HG03432 (cell line): ENCODE data around the gene MTMR2.
"Not testable (repeated sequence)": the region's sequence is repeated elsewhere in the genome, so short reads cannot be mapped to it uniquely, and the experiment has no call there.

Source experiments
- ATAC-seq: cut with Tn5 transposase; IDR thresholded peaks from one replicate; pipeline ENCODE4 v1.9.1; 2021; ENCODE audit warnings: mild to moderate bottlenecking, moderate library complexity; ENCODE audit not compliant: unreplicated experiment

Gene MTMR2

GRCh38 chr11:95829580-95830259, 94.2 kb downstream of the MTMR2 start:
- no peak for ATAC-seq

- no peak for ATAC-seq
Observed at GRCh38 chr11:95827696-95828095, 96.2 kb downstream of the MTMR2 start.

DNA sequence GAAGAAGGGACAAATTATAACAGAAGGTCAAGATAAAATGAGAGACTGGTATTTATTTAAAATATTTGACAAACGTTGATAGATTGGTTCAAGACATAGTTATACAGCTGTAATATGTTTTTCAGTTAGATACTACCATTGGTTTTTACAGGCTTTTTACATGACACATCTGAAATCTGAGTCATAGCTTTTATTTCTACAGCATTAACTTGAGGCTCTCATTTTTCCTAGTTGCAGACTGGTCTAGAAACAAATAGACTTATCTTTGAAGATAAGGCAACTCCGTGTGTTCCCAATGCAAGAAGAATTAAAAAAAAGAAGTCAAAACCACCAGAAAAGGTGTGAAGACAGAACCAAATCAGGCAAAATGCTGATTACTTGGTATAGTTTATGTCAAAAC, 102.3 kb downstream of the MTMR2 start:
- ATAC-seq = no peak

DNA sequence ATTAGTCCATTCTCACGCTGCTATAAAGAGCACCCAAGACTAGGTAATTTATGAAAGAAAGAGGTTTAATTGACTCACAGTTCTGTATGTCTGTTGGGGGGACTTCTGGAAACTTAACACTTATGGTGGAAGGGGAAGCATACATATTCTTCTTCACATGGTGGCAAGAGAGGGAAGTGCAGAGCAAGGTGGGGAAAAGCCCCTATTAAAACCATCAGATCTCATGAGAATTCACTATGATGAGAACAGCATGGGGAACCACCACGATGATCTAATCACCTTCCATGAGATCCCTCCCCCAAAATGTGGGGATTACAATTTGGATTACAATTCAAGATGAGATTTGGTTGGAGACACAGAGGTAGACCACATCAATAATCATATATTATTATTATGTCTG, 107.9 kb downstream of the MTMR2 start:
- ATAC-seq = peak; percentile 70

DNA sequence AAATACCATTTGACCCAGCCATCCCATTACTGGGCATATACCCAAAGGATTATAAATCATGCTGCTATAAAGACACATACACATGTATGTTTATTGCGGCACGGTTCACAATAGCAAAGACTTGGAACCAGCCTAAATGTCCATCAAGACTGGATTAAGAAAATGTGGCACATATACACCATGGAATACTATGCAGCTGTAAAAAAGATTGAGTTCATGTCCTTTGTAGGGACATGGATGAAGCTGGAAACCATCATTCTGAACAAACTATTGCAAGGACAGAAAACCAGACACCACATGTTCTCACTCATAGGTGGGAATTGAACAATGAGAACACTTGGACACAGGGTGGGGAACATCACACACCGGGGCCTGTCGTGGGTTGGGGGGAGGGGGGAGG, 112.9 kb downstream of the MTMR2 start:
- not testable (repeated sequence) for ATAC-seq

- not testable (repeated sequence) for ATAC-seq
Observed at GRCh38 chr11:95806464-95806863, 117.4 kb downstream of the MTMR2 start.

- ATAC-seq = no peak
Observed at GRCh38 chr11:95805869-95806268, 118.0 kb downstream of the MTMR2 start.

- ATAC-seq = no peak
Observed at GRCh38 chr11:95803973-95804372, 119.9 kb downstream of the MTMR2 start.

DNA sequence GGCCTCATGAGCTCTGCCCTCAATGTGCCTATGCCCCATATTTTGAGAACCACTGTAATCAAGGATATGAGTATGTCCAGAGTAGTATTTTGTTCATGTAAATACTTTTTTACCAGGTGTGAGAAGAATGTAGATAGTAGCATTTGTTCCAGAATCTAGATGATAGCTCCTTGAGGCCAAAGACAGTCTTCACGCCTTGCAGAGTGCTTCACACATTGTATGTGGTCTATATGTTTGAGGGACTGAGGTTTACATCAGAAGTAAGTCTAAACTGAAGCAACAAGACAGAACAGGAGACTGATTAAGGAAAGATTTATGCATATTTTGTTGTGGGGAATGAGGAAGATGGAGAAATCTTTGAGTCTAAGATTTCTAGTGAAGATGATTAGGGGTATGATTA, 121.1 kb downstream of the MTMR2 start:
- no peak for ATAC-seq

DNA sequence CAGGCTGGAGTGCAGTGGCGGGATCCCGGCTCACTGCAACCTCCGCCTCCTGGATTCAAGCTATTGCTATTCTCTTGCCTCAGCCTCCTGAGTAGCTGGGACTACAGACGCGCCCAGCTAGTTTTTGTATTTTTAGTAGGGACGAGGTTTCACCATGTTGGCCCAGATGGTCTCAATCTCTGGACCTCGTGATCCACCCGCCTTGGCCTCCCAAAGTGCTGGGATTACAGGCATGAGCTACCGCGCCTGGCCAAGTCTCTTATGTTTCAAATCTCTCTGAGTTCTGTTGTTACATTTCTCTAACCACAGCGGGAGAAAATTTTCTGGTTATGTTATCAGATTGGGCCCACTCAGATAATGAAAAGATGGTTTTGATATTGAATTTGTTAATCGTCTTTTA, 123.5 kb downstream of the MTMR2 start:
- ATAC-seq = no peak

DNA sequence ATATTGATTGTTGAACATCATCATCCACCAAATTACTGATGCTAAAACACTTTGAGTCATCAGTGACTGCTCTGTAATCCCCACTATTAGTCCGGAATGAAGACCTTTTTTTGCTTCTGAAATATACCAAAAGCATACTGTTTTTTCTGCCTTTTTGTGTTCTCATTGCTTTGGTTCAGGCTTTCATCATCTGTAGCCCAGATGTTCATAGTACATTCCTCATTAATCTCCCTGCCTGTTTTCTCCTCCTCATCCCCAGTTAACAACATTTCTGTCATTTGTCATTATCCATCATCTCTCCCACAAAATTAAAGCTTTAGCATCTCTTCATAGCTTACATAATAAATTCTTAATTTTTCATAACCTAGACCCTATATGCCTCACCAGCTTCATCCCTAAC, 124.4 kb downstream of the MTMR2 start:
- ATAC-seq = no peak

- ATAC-seq = no peak
Observed at GRCh38 chr11:95796501-95796900, 127.4 kb downstream of the MTMR2 start.

DNA sequence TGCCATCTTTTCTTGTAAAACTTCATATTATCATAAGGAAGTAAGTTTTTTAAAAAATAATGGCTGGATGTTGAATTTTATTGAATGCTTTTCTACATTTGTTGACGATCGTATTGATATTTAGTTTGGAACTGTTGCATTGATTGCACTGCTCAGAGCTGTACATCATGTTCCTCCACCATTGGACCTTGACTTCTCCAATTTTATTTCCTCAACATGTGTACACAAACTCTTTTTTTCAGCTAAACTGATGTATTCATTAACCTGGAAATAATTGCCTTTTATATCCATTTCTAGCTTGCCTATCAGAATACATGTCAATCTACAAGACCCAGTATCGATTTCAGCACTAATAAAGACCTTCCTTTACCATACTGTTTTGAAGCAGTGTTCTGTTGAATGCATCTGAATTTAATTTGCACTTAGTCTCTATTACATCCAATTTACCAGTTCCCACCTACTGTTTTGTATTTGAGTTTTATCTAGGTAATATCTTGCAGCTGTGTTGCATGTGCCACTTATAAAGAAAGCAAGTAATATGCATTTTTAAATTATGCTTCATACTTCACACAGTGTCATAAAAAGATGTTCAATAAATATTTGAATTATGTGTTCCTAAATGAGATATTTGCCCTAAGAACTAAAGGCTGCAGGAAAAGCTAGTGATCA, 128.1 kb downstream of the MTMR2 start:
- ATAC-seq = no peak

- no peak for ATAC-seq
Observed at GRCh38 chr11:95794086-95794485, 129.8 kb downstream of the MTMR2 start.

- no peak for ATAC-seq
Observed at GRCh38 chr11:95793116-95793515, 130.8 kb downstream of the MTMR2 start.

GRCh38 chr11:95792700-95793099, 131.2 kb downstream of the MTMR2 start:
- no peak for ATAC-seq

DNA sequence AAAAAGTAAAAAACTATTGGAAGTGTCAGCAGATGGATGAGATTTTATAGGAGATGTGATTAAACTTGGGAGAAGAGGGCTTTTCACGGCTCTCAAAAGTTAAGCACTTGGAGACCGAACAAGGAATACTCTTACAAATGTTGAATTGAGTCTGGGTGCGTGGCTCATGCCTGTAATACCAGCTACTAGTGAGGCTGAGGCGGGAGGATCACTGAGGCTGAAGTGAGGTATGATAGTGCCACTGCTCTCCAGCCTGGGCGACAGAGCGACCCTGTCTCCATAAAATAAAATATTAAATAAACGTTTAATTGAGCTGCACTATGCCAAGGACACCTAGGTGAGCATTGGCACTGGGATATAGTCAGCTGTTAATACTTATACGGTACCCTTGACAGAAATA, 131.7 kb downstream of the MTMR2 start:
- ATAC-seq = no peak

- ATAC-seq = no peak
Observed at GRCh38 chr11:95791709-95792033, 132.2 kb downstream of the MTMR2 start.

DNA sequence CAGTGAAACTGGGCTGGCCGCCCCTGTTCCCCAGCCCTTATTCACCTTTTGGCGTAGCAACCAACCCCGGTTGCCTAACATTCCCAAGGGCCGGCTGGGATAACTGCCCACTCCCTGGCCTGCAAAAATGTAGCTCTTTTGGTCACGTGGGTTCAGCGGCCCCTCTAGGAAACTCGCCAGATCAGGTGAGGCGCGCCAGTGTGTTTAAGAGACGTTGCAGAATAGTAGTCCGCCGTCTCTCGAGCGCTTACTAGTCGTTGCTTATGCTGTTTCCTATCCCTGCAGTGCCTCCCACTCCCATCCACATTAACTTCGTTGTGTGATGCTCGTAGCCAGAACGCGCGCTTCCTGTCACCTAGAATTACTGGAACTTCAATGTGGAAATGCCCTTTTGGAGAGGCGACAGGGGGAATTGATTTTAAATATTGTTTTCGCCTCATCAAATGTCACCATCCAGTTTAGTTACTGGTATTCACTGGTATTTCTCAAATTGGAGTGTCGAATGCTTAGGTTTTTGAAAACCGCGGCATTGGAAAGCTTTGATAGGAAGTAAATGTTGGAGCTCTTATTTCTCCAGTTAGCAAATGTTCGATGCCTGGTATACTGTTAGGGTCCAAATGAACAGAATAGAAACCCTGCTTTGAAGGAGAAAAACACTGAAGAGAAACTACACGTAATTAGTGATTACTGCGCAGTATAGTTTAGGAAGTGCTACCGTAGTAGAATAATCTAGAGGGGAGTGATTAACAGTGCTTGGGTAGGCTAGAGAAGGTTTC, 132.8 kb downstream of the MTMR2 start:
- ATAC-seq = peak; percentile 5

- peak; percentile 69 for ATAC-seq
Observed at GRCh38 chr11:95790123-95790932, 133.6 kb downstream of the MTMR2 start, which contains the start of gene CEP57. Gene CEP57 (plus strand): TSS chr11:95790498. CDS start chr11:95790699, 201 bp downstream.

DNA sequence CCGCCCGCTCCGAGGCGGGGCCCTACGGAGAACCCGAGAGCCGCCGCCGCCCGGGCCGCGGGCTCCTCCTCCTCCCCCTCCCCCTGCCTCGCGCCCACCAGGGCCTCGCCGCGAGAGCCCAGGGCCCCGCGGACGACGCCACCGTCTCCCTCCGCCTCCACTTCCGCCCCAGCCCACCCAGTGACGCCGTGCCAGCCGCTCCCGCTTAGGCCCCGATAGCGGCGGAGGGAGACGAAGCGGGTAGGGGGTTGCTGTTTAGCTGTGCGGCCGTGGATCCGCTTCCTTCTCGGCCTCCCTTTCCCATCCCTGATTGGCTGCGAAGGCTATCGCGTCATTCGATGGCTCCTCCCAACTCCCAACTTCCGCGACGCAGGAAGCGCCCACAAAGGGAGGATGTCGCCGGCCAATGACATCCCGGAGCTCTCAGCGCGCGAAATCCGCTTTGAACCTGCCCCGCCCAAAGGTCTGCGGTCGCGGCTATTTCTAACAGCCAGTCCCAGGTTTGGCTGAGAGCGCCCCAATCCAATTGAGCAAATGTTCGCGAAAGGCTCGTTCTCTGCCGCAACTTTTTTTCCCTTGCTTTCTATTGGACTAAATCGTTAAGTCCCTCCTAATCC, 134.3 kb downstream of the MTMR2 start, which contains the start of gene FAM76B:
Gene FAM76B (minus strand): TSS at position 277 of the 617 bp plus-strand sequence. CDS start 304 bp downstream, outside the sequence.
- peak; percentile 78 for ATAC-seq
